ENCODE data around the gene OLFML1.

DNA sequence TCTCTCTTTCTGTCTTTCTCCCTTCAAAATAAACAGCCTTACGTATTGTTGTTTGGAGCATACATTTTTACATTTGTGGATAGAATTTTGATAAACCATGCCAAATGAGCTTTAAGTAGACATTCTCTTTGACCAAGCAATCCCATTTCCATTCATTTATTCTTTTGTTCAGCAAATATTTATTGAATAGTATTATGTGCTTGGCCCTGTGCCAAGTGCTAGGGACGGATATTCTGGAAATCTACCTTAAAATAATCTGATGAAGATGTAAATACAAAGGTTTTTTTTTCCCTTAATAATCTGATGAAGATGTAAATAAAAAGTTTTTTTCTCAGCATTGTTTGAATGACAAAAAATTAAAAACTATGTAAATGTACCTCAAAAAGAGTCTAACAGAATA is 2.1 kb downstream of the OLFML1 start:
- TF ChIP-seq CTCF (IDR thresholded peaks at IDR 0.05; ENCODE audit: insufficient read depth, low read length): no peak
- TF ChIP-seq REST (IDR thresholded peaks at IDR 0.05; ENCODE audit: insufficient replicate concordance, low read depth): no peak

Measured in HL-60 (cell line).